Fibroblast of upper back skin (primary cell): ENCODE results near the gene NDUFAF8.

Experiments
- DNase-seq: peaks from one replicate; pipeline ENCODE4 v3.0.0-alpha.2; 2013

Gene NDUFAF8

DNA sequence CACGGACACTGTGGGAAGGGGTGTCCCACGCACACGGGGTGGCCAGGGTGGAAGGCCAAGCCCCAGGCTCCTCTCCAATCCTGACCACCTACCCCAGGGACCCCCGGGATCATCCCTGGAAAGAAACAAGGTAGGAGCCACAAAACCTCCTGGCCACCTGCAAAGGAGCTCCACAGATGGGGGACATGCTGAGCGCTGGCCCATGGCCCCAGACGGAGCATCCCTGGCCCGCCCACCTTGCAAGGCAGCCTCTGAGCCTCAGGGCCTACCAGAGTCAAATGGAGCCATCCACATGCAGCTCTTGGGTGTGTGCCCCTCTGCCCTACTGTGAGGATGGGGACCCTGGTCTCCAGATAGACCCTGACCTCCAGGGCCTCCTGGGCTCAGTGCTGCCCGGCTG lies 39.7 kb downstream of the NDUFAF8 start:
- DNase-seq, result no peak

DNA sequence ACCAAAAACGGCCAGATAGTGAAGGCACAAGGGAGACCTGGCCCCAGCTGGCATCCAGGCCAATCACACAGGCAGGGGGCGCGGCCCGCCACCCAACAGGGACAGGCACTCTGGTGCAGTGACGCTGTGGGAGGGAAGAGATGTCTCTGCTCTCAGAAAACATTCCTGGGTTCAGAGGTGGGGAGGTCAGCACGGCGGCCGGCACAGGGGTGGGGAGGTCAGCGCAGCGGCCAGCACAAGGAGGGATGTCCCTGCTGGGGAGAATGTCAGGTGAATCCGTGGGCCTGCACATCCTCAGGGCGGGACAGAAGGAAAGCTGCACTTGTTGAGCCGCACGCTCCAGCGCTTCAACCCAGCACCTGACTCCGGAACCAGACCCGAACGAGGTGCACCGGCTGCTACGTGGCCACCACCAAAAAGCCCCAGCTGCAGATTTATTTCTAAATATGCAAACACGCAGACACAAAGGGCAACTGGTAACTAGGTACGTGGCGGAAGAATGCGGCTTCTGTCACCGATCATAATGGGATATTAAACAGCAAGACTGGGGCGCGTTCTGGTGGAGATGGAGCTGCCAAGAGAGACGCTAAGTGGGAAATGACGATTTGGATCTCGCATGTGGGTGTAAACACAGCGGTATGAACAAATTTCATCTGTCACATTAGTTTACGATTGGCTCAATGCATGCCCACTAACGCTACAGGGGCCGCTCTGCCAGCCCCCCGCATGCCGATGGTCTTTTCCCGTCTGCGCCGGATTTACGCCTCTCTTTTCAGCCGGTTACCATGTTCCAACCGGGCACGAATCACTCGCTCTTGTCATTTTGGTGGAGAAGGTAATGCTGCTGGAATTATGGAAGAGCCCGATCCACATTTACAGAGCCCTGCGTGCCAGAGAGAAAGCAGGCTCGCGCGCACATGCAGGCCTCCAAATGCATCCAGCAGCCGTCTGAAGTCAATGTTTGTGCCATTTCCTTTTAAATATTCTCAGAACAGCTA lies 40.5 kb downstream of the NDUFAF8 start:
- no peak for DNase-seq

- no peak for DNase-seq
Measured at GRCh38 chr17:81280571-81280970, 41.5 kb downstream of the NDUFAF8 start.

- DNase-seq, result no peak
Measured at GRCh38 chr17:81282141-81282540, 43.0 kb downstream of the NDUFAF8 start.

DNA sequence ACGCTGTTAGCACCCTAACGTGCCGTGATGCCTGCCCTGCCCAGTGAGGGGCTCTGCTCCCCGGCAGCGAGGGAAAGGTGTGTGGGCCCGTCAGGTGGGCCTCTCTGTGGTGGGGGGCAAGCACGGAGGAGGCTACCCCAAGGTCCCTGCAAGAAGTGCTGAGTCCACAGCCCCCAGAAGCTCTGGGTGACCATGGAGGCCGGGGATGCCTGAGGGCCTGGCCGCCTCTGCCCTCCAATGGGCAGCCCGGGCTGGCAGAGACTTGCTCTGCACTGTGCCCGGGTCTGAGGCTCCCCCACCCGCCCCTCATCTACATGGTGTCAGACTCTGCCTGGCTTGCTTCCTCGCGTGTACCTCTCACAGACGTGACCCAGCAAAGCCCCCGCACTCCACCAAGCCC lies 43.8 kb downstream of the NDUFAF8 start:
- DNase-seq, result no peak

- peak; percentile 33 for DNase-seq
Measured at GRCh38 chr17:81285179-81285878, 46.2 kb downstream of the NDUFAF8 start.

DNA sequence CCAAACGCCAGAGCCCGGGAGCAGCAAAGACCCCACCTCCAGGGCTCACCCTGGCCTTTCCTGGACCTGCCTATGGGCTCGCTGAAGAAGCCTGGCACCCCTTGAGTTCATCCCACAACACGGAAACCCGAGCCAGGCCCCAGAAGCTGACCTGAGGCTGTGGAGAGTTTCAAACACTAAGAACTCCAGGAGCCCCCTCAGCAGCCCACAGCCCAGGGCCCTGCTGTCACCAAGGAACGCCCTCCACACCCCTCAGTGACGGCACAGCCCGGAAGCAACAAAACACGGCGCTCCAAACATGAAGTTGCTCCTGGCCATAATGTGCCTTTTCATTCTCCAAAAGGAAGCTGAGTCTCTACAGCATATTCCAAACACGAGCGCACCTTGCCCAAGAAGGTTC lies 46.8 kb downstream of the NDUFAF8 start:
- DNase-seq, result no peak

- DNase-seq, result no peak
Measured at GRCh38 chr17:81286491-81287145, 47.5 kb downstream of the NDUFAF8 start.

DNA sequence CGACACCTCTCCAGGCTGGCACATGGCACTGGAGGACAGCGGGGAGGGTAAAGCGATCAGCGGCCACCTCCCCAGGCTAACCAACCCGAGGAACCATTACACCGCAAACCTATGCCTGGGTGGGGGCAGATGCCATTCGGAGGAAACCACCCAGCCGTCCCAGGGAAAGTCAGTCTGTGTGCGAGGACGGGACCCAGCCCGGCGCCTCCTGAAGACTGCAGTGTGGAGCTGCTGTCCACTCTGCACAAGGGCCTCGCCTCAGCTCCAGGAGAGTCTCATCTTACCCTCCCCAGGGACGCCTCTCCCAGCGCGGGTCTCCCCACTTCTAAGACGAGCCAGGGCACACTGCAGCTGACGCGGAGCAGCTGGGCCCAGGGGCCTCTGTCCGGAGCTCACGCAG lies 48.0 kb downstream of the NDUFAF8 start:
- no peak for DNase-seq

DNA sequence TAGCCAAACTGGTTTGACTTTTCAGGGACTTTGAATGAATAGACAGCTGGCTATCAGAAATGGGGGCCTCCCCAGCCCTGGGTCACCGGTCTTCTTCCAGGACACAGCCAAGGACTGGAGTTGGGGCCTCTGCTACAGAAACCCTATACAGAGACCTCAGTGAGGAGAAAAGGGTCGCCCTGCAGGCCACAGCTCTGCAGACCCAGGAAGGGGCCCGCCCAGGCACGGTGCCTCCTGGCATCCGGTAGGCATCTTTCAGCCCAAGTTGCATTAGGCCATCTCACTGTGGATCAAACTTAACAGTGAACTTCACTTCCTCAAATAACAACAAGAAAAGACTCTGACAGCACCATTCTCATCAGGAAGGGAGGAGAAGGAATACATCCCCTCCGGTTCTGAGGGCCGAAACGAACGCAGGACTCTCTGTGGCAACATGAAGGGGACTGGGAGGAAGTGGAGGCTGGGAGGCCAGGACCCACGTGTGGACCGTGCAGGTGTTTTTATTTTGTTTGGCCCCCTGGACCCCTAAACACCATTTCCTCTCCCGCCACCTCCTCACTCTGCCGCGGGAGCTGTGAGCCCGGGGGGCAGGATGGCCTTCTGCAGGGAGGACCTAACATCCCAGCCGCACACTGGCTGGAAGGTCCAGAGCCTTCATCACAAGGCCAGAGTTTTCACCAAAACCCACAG lies 48.8 kb downstream of the NDUFAF8 start:
- no peak for DNase-seq

DNA sequence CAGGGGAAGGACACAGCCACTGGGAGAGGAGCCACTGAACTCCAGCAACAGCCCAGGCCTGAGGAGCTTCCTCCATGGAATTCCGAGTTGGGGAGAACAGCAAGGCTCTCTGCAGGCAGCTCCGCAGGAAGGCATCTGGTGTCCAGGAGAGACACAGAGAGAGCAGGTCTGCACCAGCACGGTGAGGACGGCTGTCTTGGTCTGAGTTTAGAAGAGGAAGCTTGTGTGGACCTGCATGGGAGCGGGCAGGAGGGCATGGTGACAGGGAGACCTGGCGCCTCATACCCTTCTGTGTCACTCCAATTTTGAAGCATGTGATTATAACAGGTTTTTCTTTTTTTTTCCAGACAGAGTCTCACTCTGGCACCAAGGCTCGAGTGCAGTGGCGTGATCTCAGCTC lies 49.6 kb downstream of the NDUFAF8 start:
- no peak for DNase-seq

DNA sequence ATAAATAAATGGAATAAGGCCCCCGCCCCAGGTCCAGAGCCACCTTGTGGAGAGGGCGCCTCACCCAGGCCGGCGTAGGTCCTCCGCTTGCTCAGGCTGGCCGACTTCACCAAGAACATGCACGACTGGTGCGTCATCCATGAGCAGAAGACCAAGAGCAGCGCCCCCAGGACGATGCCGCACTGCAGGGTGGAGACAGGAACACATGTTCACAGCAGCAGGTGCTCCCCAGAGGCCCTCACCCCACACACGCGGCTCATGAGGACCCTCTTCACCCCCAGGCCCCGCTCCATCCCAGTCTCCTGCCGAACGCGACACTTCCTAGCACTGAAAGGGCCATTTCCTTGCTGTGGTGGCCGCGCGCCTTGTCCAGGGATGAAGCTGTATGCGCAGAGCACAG lies 50.5 kb downstream of the NDUFAF8 start:
- DNase-seq, result no peak

GRCh38 chr17:81290230-81290629 lies 51.1 kb downstream of the NDUFAF8 start:
- no peak for DNase-seq
